Caco-2 (cell line): Measurements from ENCODE around the gene LATS2. TPM values are rescaled to one million over a fixed set of nuclear protein-coding genes. Genes with fewer than 3 reads are reported as not detected.
"Not testable (repeated sequence)": the region's sequence is repeated elsewhere in the genome, so short reads cannot be mapped to it uniquely, and the experiment has no call there.

ENCODE experiments used
- BruUV-seq: library from RNA; stranded (reverse); fragments of 400-500 nt; replicated peaks from 2 replicates; lab custom pipeline; 2021; lab: Mats Ljungman, UMichigan
- CTCF ChIA-PET: fragments of 300-600 bp; sonication (Branson Sonifier 250); formaldehyde crosslinking; loops from one replicate; lab custom pipeline; 2022; ENCODE audit warnings: antibody characterized with exemption; lab: Charles Lee
- POLR2A ChIA-PET: fragments of 300-600 bp; sonication (Branson Sonifier 250); formaldehyde crosslinking; loops from one replicate; lab custom pipeline; 2022; ENCODE audit warnings: antibody characterized with exemption; lab: Charles Lee
- DNase-seq, 2 experiments: peaks; one replicate each; pipeline versions ENCODE4 v3.0.0 to v3.0.0-alpha.2; 2020 to 2022
- H3K27me3 ChIP-seq: replicated peaks from 2 replicates; pipeline ENCODE4 v1.6.0; 2011; ENCODE audit warnings: low read length; ENCODE audit not compliant: control insufficient read depth, insufficient read depth
- H3K36me3 ChIP-seq: 2 replicates; pipeline ENCODE4 v1.5.1; 2011; ENCODE audit warnings: low read length; ENCODE audit not compliant: control insufficient read depth, insufficient read depth
- H3K4me1 ChIP-seq: fragments of 250-450 bp; sonication (Bioruptor Pico); 2 replicates; pipeline ENCODE4 v1.5.1; 2020; ENCODE audit warnings: mild to moderate bottlenecking
- H3K4me3 ChIP-seq: 2 replicates; pipeline ENCODE4 v1.5.1; 2011; ENCODE audit warnings: low read depth, mild to moderate bottlenecking, control low read depth, low read length
- H3K9me3 ChIP-seq: fragments of 250-450 bp; sonication (Bioruptor Pico); 2 replicates; pipeline ENCODE4 v1.5.1; 2020; ENCODE audit warnings: mild to moderate bottlenecking, moderate library complexity
- H3K27ac Mint-ChIP-seq: one replicate; pipeline ENCODE4 v1.8.0; 2022; ENCODE audit warnings: mixed read lengths; ENCODE audit not compliant: unreplicated experiment
- H3K27me3 Mint-ChIP-seq: one replicate; pipeline ENCODE4 v1.8.0; 2022; ENCODE audit warnings: mixed read lengths; ENCODE audit not compliant: insufficient read depth, unreplicated experiment
- H3K36me3 Mint-ChIP-seq: one replicate; pipeline ENCODE4 v1.8.0; 2022; ENCODE audit warnings: mild to moderate bottlenecking, mixed read lengths; ENCODE audit not compliant: insufficient read depth, unreplicated experiment
- H3K4me1 Mint-ChIP-seq: one replicate; pipeline ENCODE4 v1.8.0; 2022; ENCODE audit warnings: low read depth, mixed read lengths; ENCODE audit not compliant: unreplicated experiment
- H3K4me3 Mint-ChIP-seq: one replicate; pipeline ENCODE4 v1.8.0; 2022; ENCODE audit warnings: mild to moderate bottlenecking, moderate library complexity, mixed read lengths; ENCODE audit not compliant: unreplicated experiment
- H3K9me3 Mint-ChIP-seq: one replicate; pipeline ENCODE4 v1.8.0; 2022; ENCODE audit warnings: mixed read lengths; ENCODE audit not compliant: unreplicated experiment
- CTCF ChIP-seq, 2 experiments: fragments of 200-600 bp in 1 of 2; IDR thresholded peaks; 1 replicate in 1 of 2; 2 replicates in 1 of 2; pipeline versions ENCODE4 v1.5.1 to v1.8.0; 2011 to 2022; ENCODE audit warnings: antibody characterized with exemption in 1 of 2, control low read depth in 1 of 2, inconsistent platforms in 1 of 2, low read depth in 1 of 2, low read length in 1 of 2, mild to moderate bottlenecking in 1 of 2, moderate library complexity in 1 of 2; ENCODE audit not compliant: insufficient read depth in 1 of 2, severe bottlenecking in 1 of 2, unreplicated experiment in 1 of 2
- intact Hi-C: fragments of 100-400 bp; cut with micrococcal nuclease; formaldehyde crosslinking; loops from one replicate; pipeline ENCODE4 v1.10.0; 2022; ENCODE audit not compliant: unreplicated experiment
- total RNA-seq: library from RNA; stranded (reverse); gene quantifications from 2 replicates; pipeline ENCODE4 v1.2.3, GENCODE V29; 2022

The LATS2 gene
- total RNA-seq, 1 experiment from 2014 or later, result 45.6 TPM

DNA sequence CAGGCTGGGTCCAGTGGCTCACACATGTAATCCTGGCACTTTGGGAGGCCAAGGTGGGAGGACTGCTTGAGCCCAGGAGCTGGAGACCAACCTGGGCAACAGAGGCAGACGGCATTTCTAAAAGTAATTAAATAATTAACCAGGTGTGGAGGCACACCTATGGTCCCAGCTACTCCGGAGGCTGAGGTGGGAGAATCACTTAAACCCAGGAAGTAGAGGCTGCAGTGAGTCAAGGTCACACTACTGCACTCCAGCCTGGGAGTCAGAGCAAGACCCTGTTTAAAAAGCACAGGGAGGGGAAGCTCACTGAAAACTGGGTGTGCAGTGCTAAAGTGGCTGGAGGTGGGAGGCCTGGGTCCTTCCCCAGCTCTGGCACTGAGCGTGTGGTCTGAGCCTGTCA, 9.7 kb downstream of the LATS2 start:
- Histone ChIP-seq H3K9me3 (no peaks in the 10 kb centered on the region), H3K36me3 (no peaks in the 10 kb centered on the region; the same call in 1 of the 2 replicates), H3K4me3 (no peak overlapping the region), H3K27me3 (no peaks in the 10 kb centered on the region), H3K4me1 (peaks cover 19% of the 10 kb centered on the region)
- Mint-ChIP-seq H3K27me3 (no peaks in the 10 kb centered on the region), H3K4me1 (peaks cover 41% of the 10 kb centered on the region), H3K27ac (peak overlapping the region; percentile 15), H3K9me3 (no peaks in the 10 kb centered on the region), H3K36me3 (peaks cover 80% of the 10 kb centered on the region), H3K4me3 (no peak overlapping the region)
- intact Hi-C loops, result no loop called here
- no peak for DNase-seq
- TF ChIP-seq CTCF (IDR thresholded peaks at IDR 0.05; ENCODE audit: insufficient read depth in 1 of 2, low read depth in 1 of 2, low read length in 1 of 2, severe bottlenecking in 1 of 2, unreplicated experiment in 1 of 2), result no peak
- ChIA-PET POLR2A (no interaction called here), CTCF (no interaction called here)
- BruUV-seq, result no TSS peak

- H3K27me3 ChIP-seq, result no peaks in the 10 kb centered on the region
- TF ChIP-seq CTCF (IDR thresholded peaks at IDR 0.05; ENCODE audit: insufficient read depth in 1 of 2, low read depth in 1 of 2, low read length in 1 of 2, severe bottlenecking in 1 of 2, unreplicated experiment in 1 of 2), result no peak
- no peak overlapping the region for H3K4me3 Mint-ChIP-seq
- H3K4me3 ChIP-seq, result no peak overlapping the region
- peaks cover 2% of the 10 kb centered on the region; the same call in 1 of the 2 replicates for H3K36me3 ChIP-seq
- BruUV-seq, result no TSS peak
- ChIA-PET CTCF (no interaction called here), POLR2A (no interaction called here)
- peaks cover 80% of the 10 kb centered on the region for H3K36me3 Mint-ChIP-seq
- intact Hi-C loops, result no loop called here
- H3K27me3 Mint-ChIP-seq, result no peaks in the 10 kb centered on the region
- DNase-seq, result no peak
- H3K9me3 ChIP-seq, result no peaks in the 10 kb centered on the region
- peak overlapping the region; percentile 15 for H3K27ac Mint-ChIP-seq
- H3K4me1 ChIP-seq, result peaks cover 18% of the 10 kb centered on the region
- H3K4me1 Mint-ChIP-seq, result peaks cover 37% of the 10 kb centered on the region
- H3K9me3 Mint-ChIP-seq, result no peaks in the 10 kb centered on the region
These were observed 10.8 kb downstream of the LATS2 start for GRCh38 chr13:21050288-21051197.

GRCh38 chr13:21049731-21050130, 11.7 kb downstream of the LATS2 start:
- H3K36me3 ChIP-seq, POLR2A ChIA-PET, H3K27me3 Mint-ChIP-seq: not testable (repeated sequence)

More at GRCh38 chr13:21049731-21050130, 11.7 kb downstream of the LATS2 start:
- Mint-ChIP-seq H3K36me3 (peaks cover 80% of the 10 kb centered on the region), H3K4me1 (peaks cover 37% of the 10 kb centered on the region)
- intact Hi-C loops, result loop anchor here (5.0 kb wide), 1 partner anchor 37 kb away; no protein-coding TSS in a partner anchor
- H3K4me3 Mint-ChIP-seq, H3K9me3 Mint-ChIP-seq, BruUV-seq, H3K27me3 ChIP-seq, H3K9me3 ChIP-seq, H3K27ac Mint-ChIP-seq, H3K4me3 ChIP-seq, DNase-seq: not testable (repeated sequence)
- H3K4me1 ChIP-seq, result peaks cover 10% of the 10 kb centered on the region
- CTCF ChIA-PET, result interaction anchor here (1.3 kb wide), 1 partner anchor 106 kb away, joined by 6 read pairs; no protein-coding TSS in a partner anchor
